ENCODE results near the gene PCDHGA3.
"Not testable (repeated sequence)": the region's sequence is repeated elsewhere in the genome, so short reads cannot be mapped to it uniquely, and the experiment has no call there.

The PCDHGA3 gene

GRCh38 chr5:141383345-141383744 lies 39.7 kb downstream of the PCDHGA3 start:
- DNase-seq (ENCODE audit: low read depth) = no peak

DNA sequence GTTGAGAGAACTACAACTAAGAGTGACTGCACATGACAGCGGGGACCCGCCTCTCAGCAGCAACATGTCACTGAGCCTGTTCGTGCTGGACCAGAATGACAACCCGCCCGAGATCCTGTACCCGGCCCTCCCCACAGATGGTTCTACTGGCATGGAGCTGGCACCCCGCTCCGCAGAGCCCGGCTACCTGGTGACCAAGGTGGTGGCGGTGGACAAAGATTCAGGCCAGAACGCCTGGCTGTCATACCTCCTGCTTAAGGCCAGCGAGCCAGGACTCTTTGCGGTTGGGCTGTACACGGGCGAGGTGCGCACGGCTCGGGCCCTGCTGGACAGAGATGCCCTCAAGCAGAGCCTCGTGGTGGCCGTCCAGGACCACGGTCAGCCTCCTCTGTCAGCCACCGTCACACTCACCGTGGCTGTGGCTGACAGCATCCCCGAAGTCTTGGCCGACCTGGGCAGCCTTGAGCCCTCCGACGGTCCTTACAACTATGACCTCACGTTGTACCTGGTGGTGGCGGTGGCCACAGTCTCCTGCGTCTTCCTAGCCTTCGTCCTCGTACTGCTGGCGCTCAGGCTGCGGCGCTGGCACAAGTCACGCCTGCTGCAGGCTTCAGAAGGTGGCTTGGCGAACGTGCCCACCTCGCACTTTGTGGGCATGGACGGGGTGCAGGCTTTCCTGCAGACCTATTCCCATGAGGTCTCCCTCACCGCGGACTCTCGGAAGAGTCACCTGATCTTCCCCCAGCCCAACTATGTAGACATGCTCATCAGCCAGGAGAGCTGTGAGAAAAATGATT lies 41.0 kb downstream of the PCDHGA3 start:
- DNase-seq (ENCODE audit: low read depth) = no peak

GRCh38 chr5:141387557-141388311 lies 44.1 kb downstream of the PCDHGA3 start, which contains the start of gene PCDHGB4:
Gene PCDHGB4 (plus strand): TSS chr5:141387698. CDS start chr5:141387885, 187 bp downstream.
- not testable (repeated sequence) for DNase-seq (ENCODE audit: low read depth)

DNA sequence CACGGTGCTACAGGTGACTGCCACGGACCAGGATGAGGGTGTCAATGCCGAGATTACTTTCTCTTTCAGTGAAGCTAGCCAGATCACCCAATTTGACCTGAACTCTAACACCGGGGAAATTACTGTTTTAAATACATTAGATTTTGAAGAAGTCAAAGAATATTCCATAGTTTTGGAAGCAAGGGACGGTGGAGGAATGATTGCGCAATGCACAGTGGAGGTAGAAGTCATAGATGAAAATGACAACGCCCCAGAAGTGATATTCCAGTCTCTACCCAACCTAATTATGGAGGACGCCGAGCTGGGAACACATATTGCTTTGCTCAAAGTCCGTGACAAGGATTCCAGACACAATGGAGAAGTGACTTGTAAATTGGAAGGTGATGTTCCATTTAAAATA lies 45.0 kb downstream of the PCDHGA3 start:
- DNase-seq (ENCODE audit: low read depth) = no peak

DNA sequence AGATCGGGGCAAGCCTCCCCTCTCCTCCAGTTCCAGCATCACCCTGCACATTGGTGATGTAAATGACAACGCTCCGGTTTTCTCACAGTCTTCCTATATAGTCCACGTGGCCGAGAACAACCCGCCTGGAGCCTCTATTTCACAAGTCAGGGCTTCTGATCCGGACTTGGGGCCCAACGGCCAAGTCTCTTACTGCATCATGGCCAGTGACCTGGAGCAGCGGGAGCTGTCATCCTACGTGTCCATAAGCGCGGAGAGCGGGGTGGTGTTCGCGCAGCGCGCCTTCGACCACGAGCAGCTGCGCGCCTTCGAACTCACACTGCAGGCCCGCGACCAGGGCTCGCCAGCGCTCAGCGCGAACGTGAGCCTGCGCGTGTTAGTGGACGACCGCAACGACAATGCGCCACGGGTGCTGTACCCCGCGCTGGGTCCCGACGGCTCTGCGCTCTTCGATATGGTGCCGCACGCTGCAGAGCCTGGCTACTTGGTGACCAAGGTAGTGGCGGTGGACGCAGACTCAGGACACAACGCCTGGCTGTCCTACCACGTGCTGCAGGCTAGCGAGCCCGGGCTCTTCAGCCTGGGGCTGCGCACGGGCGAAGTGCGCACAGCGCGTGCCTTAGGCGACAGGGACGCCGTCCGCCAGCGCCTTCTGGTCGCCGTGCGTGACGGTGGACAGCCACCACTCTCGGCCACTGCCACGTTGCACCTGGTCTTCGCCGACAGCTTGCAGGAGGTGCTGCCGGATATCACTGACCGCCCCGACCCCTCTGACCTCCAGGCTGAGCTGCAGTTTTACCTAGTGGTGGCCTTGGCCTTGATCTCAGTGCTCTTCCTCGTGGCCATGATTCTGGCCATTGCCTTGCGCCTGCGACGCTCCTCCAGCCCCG lies 45.8 kb downstream of the PCDHGA3 start:
- no peak for DNase-seq (ENCODE audit: low read depth)

DNA sequence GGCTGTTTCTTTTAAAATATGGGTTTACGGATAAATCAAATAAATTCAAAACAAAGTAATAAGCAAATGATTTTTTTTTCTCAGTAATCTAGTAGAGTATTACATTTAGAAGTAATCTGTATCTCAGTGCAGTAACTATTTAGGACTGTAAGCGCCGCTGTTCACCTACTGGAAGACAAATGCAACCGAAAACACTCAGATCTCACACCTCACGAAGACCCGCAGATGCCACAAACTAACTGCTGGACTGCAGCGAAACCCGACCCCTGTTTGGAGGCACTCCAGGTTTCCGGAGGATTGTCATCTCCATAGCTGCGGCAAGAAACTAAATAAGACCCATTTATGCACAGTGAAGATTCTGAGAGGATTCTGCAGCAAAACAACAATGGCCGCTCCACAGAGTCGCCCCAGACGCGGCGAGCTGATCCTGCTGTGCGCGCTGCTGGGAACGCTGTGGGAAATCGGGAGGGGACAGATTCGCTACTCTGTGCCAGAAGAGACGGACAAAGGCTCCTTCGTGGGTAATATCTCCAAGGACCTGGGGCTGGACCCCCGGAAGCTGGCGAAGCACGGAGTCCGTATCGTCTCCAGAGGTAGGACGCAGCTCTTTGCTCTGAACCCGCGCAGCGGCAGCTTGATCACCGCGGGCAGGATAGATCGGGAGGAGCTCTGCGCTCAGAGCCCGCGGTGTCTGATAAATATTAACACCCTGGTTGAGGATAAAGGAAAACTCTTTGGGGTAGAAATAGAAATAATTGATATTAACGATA lies 49.0 kb downstream of the PCDHGA3 start, which contains the start of gene PCDHGA8:
TSS of gene PCDHGA8 (plus strand) at position 205 of the 770 bp plus-strand sequence. CDS start at position 386, 181 bp downstream.
- DNase-seq (ENCODE audit: low read depth) = no peak

GRCh38 chr5:141393267-141393666 lies 49.6 kb downstream of the PCDHGA3 start:
- no peak for DNase-seq (ENCODE audit: low read depth)

- DNase-seq (ENCODE audit: low read depth) = not testable (repeated sequence)
Measured at GRCh38 chr5:141394401-141395187, 51.0 kb downstream of the PCDHGA3 start.

All from stimulated activated CD8-positive, alpha-beta memory T cell treated with anti-CD3 and anti-CD28 coated beads, Interleukin-15, amount 100 ng/mL, for 24 hours (primary cell).